ENCODE data around the gene SLC16A8.
"Not testable (repeated sequence)": the region's sequence is repeated elsewhere in the genome, so short reads cannot be mapped to it uniquely, and the experiment has no call there.

The SLC16A8 gene

GRCh38 chr22:38083931-38084631 lies at the start of gene SLC16A8:
Gene SLC16A8 (minus strand): TSS chr22:38084184. CDS start chr22:38082873, 1,311 bp downstream.
- H3K4me3 ChIP-seq (ENCODE audit: low read depth, low read length) = no peak within 1 kb of the TSS
- no peak for DNase-seq (ENCODE audit: low read depth)

- no peak for DNase-seq (ENCODE audit: low read depth)
Measured at GRCh38 chr22:38133331-38133730, 49.3 kb upstream of the SLC16A8 start.

GRCh38 chr22:38132794-38133193 lies 48.8 kb upstream of the SLC16A8 start:
- H3K4me3 ChIP-seq (ENCODE audit: low read depth, low read length) = no peak overlapping the region
- DNase-seq (ENCODE audit: low read depth) = no peak

More at GRCh38 chr22:38133331-38133730, 49.3 kb upstream of the SLC16A8 start:
- no peak overlapping the region for H3K4me3 ChIP-seq (ENCODE audit: low read depth, low read length)

- no peak for DNase-seq (ENCODE audit: low read depth)
- H3K4me3 ChIP-seq (ENCODE audit: low read depth, low read length) = no peak overlapping the region
Measured at GRCh38 chr22:38132136-38132535, 48.2 kb upstream of the SLC16A8 start.

- H3K4me3 ChIP-seq (ENCODE audit: low read depth, low read length) = no peak overlapping the region
- DNase-seq (ENCODE audit: low read depth) = no peak
Measured at GRCh38 chr22:38131399-38131798, 47.4 kb upstream of the SLC16A8 start.

DNA sequence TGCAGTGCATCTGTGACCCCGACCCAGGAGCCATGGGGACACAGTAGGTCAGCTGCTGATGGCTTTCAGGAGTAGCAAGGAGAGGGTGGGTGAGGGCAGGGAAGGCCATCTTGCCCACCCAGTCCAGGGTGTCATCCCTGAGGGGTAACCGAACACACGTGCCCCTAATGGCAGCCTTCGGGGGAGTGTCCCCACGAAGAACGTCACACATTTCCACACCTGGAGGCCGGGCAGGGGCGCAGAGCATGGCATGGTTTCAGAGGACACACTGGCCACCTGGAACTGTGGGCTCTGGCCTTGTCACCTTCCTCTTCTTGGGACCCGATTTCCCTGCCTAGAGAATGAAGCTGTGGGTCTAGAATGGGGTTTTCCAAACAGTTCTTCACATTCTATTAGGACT lies 45.9 kb upstream of the SLC16A8 start:
- H3K4me3 ChIP-seq (ENCODE audit: low read depth, low read length) = no peak overlapping the region
- no peak for DNase-seq (ENCODE audit: low read depth)

DNA sequence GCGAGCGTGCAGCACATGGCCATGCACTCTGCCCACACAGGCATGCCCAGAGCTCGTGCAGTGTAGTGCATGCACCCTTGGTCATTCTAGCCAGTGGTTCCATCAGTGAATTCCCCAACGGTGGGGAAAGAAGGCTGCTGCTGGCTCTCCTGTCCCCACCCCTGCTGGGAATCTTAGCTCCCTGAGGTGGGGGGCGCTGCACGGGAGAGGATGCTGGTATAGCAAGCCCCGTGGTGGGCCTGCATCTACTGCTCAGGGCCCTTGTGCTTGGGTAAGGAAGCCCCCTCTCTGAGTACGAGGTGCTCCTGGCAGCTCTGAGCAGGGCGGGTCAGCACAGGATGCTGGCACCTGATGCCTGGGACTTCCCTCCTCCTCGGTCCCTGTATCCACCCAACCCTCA lies 45.0 kb upstream of the SLC16A8 start:
- no peak for DNase-seq (ENCODE audit: low read depth)
- no peak overlapping the region for H3K4me3 ChIP-seq (ENCODE audit: low read depth, low read length)

DNA sequence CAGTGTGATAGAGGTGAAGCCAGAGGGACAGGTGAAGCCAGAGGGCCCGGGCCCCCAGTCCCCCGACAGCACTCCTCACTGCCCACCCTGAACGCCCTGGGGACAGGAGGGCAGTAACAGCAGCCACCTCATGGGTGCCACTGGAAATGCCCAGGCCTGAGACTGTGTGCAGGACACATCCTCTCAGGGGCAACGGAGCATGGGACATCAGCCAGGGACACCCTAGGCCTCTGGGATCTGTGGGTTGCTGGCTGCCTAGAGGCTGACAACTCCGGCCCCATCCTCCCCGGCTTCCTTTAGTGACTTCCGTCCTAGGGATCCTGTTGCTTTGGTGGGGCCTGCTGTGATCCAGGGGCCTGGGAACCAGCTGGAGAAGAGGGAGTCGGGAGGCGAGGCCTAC lies 43.9 kb upstream of the SLC16A8 start:
- DNase-seq (ENCODE audit: low read depth) = no peak
- no peak overlapping the region for H3K4me3 ChIP-seq (ENCODE audit: low read depth, low read length)

DNA sequence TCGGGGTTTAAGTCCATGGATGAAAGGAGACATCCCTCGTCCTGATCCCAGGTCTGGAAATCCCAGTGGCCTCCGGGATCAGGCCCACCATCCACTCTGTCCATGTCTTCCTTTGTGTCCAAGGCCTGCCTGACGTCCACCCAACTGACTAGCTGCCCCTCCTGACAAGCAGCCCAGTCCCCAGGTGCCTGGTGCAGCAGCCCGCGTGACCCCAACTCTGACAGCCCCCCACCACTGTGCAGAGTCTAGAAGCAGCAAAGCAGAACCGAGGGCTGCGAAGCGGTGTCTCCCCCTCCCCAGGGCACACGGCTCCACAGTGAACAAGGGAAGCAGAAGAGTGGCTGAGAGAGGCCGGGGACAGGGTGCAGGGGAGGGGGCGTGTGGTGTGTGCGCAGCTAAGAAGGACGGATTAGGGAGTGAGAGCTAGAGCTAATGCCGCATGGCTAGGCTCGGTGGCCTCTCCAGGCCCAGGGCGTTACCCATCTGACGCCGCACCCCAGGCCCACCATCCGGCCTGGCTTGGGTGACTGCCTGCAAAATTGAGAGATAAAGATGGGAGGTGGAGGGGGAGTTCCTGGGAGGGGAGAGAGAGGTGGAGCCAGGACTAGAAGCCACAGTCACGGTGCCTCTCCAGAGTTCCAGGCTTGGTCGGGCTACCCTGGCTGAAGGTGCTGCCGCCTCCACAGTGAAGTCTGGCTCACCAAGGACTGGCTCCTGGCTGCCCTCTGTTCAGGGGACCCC lies 43.1 kb upstream of the SLC16A8 start:
- no peak for DNase-seq (ENCODE audit: low read depth)
- H3K4me3 ChIP-seq (ENCODE audit: low read depth, low read length) = no peak overlapping the region

DNA sequence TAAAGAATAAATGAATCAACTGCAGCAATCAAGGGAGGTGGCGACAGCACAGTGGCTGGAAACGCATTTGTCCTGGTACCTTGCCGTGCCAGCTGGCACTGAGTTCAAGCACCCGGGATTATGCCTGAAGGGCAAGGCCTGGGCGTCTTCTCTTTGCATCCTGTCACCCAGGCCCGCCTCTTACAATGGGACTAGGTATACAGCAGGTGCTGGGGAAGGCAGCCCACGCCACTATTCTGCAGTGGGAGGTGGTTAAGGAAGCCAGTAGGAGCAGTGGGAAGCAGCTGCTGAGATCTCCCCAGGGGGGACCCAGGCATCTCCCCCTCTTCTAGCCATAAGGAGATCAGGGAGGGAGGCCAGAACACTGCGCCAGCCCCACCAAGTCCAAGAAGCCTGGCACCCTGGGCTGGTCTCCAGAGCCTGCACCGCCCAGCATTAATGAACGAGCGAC lies 41.8 kb upstream of the SLC16A8 start:
- no peak overlapping the region for H3K4me3 ChIP-seq (ENCODE audit: low read depth, low read length)

GRCh38 chr22:38125038-38125610 lies 41.1 kb upstream of the SLC16A8 start:
- H3K4me3 ChIP-seq (ENCODE audit: low read depth, low read length) = no peak overlapping the region
- DNase-seq (ENCODE audit: low read depth) = no peak

More for the DNA sequence above, 41.8 kb upstream of the SLC16A8 start:
- no peak for DNase-seq (ENCODE audit: low read depth)

DNA sequence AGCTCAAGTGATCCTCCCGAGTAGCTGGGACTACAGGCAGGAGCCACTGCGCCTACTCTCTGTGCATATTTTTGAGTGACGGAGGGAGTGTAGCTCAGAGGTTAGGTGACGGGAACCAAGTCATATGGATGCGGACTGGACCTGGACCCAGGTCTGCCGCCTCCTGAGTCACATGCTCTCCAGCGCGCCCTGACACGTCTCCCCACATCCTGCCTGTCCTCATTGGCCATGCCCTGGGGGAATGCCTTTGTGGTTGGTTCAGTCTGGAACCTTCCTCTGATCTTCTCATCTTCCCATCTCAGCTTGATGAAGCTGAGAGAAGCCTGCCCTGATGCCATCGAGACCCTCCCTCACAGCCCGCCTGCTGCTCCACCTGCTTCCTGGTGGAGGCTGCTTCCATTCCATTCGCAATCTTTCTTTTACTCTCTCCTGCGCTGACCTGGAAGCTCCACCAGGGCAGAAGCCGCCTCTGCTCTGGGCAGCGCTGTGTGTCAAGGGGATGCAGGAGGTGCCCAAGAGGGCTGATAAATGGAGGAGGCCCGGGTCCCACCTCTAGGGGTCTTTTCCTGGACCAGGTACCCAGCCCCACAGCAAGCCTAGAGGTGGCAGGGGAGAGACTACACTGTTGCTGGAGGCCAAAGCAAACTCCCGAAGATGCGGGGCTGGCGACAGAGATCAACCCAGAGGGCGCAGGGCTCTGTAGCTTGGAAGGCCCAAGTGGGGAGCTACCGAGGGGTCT lies 40.4 kb upstream of the SLC16A8 start:
- DNase-seq (ENCODE audit: low read depth) = no peak
- H3K4me3 ChIP-seq (ENCODE audit: low read depth, low read length) = no peak overlapping the region

GRCh38 chr22:38122616-38123015 lies 38.6 kb upstream of the SLC16A8 start:
- H3K4me3 ChIP-seq (ENCODE audit: low read depth, low read length) = no peak overlapping the region
- DNase-seq (ENCODE audit: low read depth) = no peak

DNA sequence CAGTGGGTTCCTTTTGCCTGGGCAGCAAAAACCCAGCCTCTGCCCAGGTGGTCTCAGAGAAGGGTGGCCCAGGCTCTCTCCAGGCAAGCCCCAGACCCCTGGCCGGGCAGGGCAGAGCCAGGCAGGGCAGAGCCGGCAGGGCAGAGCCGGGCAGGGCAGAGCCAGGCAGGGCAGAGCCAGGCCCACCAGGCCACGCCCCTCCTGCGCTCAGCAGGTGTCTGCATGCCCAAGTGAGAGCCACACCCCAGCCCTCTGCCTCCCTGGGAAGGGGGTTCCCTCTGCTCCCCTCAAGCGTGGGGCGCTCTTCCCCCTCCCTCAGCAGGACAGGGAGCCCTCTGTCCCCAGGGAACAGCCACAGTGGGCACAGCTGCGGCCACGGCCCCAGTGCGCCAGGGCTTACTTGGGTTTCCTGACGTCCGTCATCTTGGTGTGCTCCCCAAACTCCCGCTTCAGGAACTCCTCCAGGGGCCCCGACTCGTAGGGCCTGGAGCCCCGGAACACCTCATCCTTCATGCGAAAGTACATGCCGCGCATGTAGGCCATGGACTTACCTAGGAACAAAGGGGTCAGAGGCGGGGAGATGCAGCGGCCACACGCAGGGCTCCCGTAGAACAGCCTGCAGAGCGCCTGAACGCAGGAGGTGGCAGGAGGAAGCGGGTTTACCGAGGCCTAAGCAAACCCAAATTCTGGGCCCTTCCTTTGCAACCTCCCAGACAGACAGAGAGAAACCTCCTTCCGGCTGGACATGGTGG lies 36.6 kb upstream of the SLC16A8 start:
- no peak overlapping the region for H3K4me3 ChIP-seq (ENCODE audit: low read depth, low read length)
- DNase-seq (ENCODE audit: low read depth) = no peak

DNA sequence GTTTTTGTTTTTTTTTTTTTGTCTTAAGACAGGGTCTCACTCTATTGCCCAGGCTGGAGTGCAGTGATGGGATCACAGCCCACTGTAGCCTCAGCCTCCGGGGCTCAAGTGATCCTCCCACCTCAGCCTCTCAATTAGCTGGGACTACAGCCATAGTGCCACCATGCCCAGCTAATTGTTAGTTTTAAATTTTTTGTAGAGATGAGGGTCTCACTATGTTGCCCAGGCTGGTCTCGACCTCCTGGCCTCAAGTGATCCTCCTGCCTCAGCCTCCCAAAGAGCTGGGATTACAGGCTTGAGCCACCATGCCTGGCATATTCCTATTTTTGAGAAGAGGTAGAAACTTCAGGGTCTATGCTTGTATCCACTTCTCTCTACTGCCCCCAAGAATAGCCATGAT lies 34.8 kb upstream of the SLC16A8 start:
- not testable (repeated sequence) for H3K4me3 ChIP-seq (ENCODE audit: low read depth, low read length); DNase-seq (ENCODE audit: low read depth)

DNA sequence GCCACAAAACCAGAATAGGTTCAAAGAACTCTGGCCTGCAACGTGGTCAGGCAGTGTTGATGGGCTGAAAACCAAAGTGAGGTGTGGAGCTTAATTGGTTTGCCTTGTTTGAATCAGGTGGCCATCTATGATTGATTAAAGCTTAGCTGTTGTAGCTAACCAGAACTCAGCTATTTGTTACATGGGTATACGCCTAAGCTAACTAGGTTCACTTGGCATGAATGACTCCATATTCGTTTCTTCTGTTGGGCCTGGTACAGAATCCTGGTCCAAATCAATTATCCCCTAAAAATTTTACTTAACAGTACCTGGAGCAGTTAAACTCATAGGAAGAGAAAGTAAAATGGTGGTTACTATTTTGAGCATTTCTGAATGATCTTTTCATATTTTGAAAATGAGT lies 34.2 kb upstream of the SLC16A8 start:
- no peak for DNase-seq (ENCODE audit: low read depth)
- no peak overlapping the region for H3K4me3 ChIP-seq (ENCODE audit: low read depth, low read length)

DNA sequence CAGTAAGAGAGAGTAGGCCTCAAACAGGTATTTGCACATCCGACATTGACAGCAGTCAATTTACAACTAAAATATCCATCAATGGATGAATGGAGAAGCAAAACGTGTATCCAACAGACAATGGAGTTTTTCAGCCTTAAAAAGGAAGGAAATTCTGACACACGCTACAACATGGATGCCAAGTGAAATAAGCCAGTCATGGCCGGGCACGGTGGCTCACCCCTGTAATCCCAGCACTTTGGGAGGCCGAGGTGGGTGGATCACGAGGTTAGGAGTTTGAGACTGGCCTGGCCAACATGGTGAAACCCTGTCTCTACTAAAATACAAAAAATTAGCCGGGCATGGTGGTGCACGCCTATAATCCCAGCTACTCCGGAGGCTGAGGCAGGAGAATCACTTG lies 33.6 kb upstream of the SLC16A8 start:
- not testable (repeated sequence) for H3K4me3 ChIP-seq (ENCODE audit: low read depth, low read length); DNase-seq (ENCODE audit: low read depth)

GRCh38 chr22:38115423-38116205 lies 31.6 kb upstream of the SLC16A8 start:
- DNase-seq (ENCODE audit: low read depth) = no peak
- H3K4me3 ChIP-seq (ENCODE audit: low read depth, low read length) = no peak overlapping the region
